GM21717 (cell line): ENCODE data around the gene COG3.

Source experiments
- ATAC-seq: cut with Tn5 transposase; IDR thresholded peaks from one replicate; pipeline ENCODE4 v1.9.1; 2021; ENCODE audit warnings: mild to moderate bottlenecking, moderate library complexity; ENCODE audit not compliant: unreplicated experiment

COG3 gene

DNA sequence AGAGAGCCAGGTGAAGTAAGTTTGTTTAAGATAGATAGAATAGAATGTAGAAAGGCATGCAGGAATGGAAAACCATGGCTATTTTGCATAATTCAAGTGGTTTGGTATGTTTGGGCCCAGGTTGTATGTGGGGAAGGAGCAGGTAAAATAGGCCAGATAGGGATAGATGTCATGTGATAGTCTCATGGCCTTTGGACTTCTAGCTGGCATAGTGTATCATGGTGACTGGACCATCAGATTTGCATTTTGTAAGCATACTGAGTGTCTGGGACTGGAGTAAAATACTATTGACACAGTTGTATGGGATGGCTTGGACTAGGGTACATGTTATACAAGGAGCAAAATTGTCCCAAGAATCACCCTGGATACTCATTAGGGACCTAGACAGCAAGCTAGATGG is 38.9 kb downstream of the COG3 start:
- no peak for ATAC-seq

DNA sequence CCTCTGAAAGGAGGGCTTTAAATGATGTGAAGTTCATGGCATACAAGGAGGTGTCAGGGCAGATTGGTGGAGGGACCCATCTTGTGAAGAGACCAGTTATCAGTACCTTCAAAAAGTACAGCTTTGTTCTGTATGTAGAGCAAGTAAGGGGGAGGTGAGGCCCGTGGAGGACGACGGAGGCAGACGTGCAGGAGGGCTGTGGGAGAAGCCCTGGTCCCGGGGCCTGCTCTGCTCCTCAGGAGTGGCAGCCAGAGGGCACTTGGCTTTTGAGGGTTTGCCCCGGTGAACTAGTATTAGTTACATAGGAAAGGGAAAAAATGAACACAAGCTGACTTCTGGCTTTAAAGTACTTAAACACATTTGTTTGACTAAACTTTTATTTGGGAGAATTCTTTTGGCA is 42.1 kb downstream of the COG3 start:
- ATAC-seq: no peak

GRCh38 chr13:45508776-45509175 is 44.0 kb downstream of the COG3 start:
- no peak for ATAC-seq

- no peak for ATAC-seq
Measured at GRCh38 chr13:45510672-45511071, 45.9 kb downstream of the COG3 start.

- ATAC-seq: no peak
Measured at GRCh38 chr13:45511310-45512097, 46.8 kb downstream of the COG3 start.

DNA sequence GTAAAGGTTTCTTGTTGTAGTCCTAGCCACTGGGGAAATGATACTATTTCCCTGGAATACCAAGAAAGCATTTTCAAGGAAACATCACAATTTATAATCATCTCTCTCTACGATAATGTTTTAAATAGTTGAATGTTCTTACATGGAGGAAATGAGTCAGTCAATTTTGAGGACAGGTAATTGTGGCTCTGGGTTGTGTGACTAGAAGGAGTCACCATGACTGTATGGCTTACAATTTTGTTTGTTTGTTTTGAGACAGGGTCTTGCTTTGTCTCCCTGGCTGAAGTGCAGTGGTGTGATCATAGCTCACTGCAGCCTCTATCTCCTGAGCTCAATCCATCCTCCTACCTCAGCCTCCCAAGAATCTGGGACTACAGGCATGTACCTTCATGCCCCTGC is 47.4 kb downstream of the COG3 start:
- no peak for ATAC-seq

- ATAC-seq: no peak
Measured at GRCh38 chr13:45516757-45517156, 52.0 kb downstream of the COG3 start.

DNA sequence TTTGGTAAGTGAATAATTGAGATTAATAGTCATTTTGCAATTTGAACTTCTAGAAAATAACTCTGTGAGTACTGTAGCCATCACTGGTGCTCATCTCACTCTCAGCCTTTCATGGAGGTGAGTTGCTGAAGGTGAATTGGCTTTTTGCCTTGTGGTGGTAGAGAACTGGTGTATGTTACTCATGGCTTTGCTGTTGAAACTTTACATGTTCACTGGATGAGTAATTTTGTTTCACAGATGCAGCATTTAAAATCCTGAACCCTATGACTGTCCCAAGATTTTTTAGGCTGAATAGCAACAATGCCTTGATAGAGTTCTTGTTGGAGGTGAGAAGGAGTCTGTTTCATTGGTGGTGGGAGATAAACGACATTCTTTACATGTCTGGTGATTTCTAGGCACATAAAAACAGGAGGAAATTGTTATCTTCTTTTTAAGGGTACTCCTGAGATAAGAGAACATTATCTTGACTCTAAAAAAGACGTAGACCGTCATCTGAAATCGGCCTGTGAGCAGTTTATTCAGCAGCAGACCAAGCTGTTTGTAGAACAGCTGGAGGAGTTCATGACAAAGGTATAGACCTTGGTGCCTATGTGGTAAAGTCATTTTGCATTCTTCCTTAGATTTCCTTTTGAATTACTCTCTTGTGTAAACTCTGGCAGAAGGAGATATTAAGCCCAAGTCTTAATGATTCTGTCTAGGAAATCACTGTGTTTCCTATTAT is 53.9 kb downstream of the COG3 start:
- ATAC-seq: no peak

GRCh38 chr13:45519493-45519892 is 54.8 kb downstream of the COG3 start:
- ATAC-seq: no peak

DNA sequence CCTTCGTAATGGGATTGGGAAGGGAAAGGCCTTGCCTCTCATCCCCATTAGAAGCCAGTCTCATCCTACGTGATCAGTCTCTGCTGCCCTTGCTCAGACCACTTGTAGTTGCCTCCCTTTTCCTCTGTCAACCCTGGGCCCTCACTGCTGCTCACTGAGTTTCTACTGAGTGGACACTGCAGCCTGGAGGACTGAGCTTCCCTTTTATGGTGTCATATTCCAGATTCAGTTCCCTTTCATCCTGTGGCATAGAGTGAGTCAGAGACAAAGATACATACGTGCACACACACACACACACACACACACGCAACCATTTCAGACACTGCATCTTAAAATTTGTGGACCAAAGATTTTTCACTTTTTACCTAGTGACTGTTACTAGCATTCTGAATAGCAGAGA is 56.6 kb downstream of the COG3 start:
- no peak for ATAC-seq

DNA sequence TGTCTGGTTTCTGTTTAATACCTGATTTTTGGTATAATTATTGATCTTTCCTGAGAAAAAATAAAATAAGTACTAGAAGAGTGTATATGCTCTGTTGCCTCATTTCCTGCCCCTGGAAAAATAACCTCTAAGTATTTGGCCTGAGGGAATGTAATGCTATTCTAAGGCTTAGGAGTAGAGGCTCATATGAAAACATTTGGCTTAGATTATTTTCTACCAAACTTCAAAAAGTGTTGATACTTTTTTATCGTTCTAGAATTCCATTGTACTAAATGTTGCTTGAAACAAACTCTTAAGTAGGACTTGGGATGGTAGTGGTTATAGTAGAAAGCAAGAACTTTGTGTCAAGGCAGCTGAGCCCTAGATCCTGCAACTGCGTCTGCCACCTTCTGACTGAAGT is 57.8 kb downstream of the COG3 start:
- no peak for ATAC-seq

DNA sequence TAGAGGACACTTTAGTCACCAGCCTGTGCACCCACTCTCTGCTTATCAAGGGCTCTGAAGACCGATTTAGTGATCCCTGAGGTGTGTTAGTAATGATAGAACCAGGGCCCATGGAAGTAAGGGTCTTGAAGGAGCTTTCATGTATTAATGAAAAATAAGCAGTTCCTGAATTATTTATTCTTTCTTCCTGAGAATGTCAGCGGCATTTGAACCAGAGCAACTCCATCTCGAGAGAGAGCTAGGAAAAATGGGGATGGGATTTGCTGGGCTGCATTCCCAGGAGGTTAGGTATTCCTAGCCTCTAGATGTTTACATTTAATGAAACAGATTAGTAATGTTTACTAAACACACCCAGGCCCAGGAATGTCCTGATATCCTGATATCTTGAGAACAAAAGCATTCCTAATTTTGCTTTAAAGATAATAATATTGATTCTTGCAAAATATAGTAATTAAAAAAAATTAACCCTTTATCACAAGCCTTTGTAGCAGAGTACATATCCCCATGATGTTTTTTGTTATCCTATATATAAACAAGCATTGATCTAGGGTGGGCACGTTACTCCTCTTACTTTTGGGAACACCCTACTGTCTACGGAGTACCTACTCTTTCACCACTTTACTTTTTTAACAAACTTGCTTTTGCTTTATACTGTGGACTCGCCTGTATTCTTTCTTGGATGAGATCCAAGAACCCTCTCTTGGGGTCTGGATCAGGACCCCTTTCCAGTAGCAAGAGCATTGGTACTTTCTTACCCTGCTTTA is 63.1 kb downstream of the COG3 start:
- no peak for ATAC-seq

GRCh38 chr13:45529758-45530157 is 65.0 kb downstream of the COG3 start:
- ATAC-seq: no peak

GRCh38 chr13:45534604-45535003 is 69.9 kb downstream of the COG3 start:
- no peak for ATAC-seq

DNA sequence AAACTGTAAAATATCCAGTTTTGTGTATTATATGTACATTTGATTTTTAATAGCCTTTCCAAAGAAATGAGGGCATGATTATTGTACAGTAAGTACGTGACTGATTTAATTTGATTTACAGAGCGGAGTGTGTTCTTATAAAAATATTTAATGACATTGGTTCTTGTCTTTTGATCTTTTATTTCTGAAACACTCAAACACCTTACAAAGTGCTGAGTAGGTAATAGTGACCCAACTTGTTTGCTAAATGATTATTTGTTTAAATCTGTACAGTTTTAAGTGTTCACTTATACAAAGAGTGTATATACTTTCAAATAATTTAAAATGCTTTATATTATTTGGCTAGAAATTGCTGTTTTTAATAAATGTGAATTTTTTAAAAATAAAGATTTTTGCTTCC is 71.5 kb downstream of the COG3 start:
- no peak for ATAC-seq

GRCh38 chr13:45537516-45537915 is 72.8 kb downstream of the COG3 start:
- no peak for ATAC-seq

DNA sequence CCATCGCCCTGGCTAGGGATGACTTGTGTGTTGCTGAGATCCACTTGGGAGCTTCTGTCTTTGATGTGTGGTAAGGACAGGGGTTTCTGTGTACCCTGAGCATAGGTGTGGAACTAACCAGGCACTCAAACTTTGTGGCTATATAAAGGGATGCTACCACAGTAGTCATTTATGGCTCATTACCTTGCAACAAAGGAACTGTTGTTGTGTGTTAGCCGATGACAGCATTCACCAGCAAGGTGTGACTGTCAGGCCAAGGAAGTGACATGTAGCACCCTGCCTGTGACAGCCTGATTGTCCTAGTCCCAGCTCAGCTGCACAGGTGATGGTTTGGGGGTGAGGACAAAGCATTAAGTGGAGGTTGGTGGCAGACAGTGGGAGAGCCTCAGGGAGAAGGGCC is 73.6 kb downstream of the COG3 start:
- ATAC-seq: no peak

DNA sequence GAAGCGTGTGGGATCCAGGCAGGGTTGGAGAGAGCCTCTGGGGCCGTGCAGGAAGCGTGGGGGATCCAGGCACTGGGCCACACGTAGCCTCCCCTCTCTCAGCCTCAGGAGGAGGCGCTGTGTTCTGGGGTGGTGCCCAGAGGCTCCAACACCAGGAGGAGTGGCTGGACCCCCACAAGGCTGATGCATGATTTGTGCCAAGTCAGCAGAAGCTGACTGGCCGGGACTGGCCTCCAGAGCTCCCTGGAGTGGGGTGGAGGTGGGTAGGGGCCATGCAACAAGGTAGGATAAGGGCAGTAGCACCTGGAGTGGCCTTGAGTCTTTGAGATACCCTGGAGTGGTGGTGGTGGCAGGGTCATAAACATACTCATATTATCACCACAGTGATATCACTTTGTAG is 75.5 kb downstream of the COG3 start:
- ATAC-seq: no peak

DNA sequence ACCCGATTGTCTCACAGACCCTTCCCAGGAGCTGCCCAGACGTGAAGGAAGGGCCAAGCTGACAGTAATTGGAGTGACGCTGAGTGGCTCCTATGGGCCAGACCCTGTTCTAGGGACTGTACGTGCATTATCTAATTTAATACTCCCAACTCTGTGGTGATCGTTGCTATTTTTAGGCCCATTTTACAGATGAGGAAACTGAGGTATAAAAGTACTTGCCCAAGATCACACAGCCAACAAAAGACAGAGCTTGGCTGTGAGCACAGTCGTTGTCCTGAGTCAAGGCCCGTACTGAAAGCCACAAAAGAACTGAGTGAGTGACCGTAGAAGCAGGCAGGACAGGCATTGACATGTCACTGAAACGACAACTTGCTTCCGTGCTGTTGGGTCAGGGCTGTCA is 76.1 kb downstream of the COG3 start:
- no peak for ATAC-seq

DNA sequence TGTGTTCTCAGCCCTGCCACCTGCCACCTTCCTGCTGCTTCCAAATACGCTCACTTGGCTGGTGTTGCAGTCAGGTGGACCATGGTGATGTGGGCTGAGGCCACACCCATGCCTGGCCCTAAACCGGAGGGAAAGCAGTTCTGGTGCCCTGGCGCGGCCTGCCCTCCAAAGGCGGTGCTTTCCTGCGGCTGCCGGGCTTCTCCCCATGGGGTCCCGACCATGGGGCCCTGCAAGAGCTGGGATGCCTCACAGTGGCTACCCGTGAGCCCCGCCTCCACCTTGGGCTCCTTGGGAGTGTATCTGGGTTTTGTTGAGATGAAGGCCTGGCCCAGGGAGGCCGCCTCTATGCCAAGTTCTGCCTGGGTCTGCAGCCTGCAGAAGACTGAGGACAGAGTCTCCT is 77.1 kb downstream of the COG3 start:
- ATAC-seq: no peak

DNA sequence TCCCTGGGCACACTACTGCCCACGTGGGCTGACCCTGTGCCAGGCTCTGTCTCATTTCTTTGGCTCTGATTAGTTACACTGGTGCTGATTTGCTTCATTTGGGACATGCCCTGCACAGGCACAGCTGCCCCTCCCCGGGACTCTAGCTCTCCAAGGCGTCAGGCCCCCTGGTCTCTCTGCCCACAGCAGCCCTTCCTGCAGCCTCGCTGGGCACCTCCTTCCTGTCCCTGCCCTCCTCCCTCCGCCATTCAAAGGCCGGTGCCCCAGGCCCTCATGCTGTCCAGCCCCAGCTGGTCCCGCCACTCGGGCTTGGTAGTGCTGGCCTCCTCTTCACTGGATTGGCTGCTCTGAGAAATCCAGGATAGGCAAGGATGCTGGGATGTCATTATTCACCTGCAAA is 77.7 kb downstream of the COG3 start:
- ATAC-seq: no peak

DNA sequence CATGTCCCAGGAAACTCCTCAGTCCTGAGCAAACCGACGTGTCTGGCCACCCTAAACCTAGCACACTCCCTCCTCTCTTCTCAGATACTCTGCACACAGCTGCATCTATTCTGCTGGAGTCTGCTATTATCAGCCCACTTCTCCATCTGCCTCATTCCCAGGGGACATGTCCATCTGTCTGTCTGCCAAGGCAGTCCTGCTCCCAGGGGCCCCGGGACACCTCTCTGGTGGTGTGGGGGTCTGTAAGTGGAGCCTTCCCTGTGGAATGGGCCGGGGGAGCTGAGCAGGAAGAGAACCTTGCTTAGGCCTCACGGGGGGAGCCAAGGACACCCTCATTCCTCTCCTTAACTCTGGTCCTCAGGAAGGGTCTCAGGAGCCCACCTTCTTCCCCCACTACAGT is 78.1 kb downstream of the COG3 start:
- no peak for ATAC-seq
